ENCODE data around the gene JKAMP.
"Not testable (repeated sequence)": the region's sequence is repeated elsewhere in the genome, so short reads cannot be mapped to it uniquely, and the experiment has no call there.

The JKAMP gene

DNA sequence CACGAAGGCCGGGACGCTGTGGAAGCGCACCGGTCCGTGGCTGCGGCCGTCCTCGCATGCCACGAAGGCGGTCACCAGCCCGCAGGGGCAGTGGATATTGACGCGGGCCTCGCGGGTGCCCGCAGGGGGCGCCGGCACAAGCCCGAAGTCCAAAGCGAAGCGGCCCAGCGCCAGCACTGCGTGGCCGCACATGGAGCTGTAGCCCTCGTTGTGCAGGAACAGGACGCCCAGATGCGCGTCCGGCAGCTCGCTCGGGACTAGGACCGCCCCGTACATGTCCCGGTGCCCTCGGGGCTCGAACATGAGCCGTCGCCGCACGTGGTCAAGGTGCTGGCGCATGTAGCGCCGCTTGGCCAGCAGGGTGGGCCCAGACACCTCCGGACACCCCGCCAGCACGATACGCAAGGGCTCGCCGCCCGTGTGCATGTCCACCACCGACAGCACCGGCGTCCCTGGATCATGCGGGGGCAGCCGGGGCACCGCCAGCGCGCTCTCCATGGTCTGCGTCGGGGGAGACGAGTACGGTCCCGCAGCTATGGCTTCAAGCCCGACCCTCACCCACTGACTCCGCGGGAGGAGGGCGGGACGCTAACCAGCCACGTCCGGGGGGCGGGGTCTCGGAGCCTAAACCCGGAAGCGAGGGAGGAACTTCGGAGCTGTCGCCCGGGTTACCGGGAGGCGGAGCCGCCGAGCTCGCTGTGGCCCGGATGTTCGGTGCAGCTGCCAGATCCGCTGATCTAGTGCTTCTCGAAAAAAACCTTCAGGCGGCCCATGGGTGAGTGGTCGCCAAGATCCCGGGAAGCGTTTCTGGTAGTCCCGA is at the start of gene JKAMP, which contains the start of gene L3HYPDH:
Gene JKAMP, plus strand, starts transcription at position 699 of the 820 bp plus-strand sequence. Its CDS starts 73 bp downstream, at position 772.
Gene L3HYPDH, minus strand, starts transcription at position 590 of the 820 bp plus-strand sequence. Its CDS starts 92 bp downstream, at position 498.
- peak; percentile 96 for DNase-seq (ENCODE audit: low read depth)

DNA sequence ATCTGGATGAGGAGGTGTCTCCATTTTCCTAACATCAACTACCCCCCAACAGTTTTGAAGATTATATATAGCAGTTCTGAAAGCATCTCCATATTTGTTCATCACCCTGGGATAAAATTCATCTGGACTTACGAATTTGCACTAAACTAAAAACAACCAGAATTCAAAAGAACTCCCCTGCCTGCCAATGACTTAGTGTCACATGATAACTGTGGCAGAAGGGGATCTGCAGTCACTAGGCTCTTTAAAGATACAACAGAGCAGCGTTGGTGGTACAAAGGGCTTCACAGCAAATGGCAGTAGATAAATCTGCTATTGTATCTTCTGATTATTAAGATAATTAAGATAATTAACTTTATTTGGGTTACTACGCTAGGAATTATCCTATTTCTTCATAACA is 49.2 kb upstream of the JKAMP start:
- no peak for DNase-seq (ENCODE audit: low read depth)

DNA sequence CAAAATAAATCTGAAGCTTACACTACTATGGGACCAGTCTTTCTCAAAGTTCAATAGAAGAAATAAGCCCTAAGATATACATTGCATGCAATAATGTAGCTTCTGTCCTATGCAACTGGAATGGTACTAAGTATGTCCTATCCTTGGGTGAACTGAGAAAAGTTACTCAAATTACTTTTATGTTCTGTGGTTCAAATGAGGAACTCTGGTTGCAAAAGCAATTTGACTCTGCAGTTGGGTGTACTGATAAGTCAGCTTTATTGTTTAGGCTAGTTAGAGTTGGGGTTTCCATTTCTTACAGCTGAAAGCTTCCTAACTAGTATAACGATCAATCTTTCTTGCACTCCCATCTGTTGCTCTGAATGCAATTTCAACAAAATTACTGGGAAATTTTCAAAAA is 48.3 kb upstream of the JKAMP start:
- DNase-seq (ENCODE audit: low read depth), result no peak

DNA sequence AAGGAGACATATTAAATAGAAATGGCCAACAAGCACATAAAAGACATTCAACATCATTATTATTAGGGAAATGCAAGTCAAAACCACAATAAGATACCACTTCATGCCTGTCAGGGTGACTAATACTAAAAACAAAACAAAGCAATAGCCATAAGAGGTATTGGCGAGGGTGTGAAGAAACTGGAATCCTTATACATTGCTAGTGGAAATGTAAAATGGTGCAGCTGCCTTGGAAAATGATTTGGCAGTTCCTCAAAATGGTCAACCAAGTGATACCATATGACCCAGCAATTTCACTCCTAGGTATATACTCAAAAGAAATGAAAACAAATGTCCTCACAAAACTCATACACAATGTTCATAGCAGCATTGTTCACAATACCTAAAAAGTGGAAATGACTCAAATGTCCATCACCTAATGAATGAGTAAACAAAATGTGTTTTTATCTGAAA is 46.1 kb upstream of the JKAMP start:
- no peak for DNase-seq (ENCODE audit: low read depth)

- no peak for DNase-seq (ENCODE audit: low read depth)
These were observed 44.9 kb upstream of the JKAMP start for GRCh38 chr14:59439256-59439965.

DNA sequence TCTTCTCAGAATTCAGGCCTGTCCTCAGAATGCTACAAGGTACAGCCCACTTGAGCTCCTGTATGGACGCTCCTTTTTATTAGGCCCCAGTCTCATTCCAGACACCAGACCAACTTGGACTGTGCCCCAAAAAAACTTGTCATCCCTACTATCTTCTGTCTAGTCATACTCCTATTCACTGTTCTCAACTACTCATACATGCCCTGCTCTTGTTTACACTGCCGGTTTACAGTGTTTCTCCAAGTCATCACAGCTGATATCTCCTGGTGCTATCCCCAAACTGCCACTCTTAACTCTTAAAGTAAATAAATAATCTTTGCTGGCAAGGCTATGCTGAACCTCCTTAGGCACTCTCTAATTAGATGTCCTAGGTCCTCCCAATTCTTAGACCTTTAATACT is 35.6 kb upstream of the JKAMP start:
- not testable (repeated sequence) for DNase-seq (ENCODE audit: low read depth)

DNA sequence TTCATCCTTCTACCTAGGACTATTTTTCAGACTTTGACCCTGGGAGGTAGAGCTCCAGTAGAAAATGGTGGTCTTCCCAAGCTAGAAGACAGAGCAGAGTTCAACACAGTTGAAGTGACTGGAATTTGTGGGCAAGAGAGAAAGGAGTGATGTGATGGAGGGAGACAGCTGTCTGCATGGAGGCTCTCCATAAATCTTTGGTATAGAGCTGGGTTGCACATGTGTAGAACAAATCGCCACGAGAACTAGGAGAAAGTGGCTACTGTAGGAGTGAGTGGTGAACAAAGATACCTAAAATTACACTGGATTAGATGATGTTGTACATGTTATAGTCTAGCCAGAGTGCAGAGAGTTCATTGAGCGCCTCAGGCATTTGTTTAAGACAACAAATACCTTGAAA is 33.6 kb upstream of the JKAMP start:
- DNase-seq (ENCODE audit: low read depth), result no peak

DNA sequence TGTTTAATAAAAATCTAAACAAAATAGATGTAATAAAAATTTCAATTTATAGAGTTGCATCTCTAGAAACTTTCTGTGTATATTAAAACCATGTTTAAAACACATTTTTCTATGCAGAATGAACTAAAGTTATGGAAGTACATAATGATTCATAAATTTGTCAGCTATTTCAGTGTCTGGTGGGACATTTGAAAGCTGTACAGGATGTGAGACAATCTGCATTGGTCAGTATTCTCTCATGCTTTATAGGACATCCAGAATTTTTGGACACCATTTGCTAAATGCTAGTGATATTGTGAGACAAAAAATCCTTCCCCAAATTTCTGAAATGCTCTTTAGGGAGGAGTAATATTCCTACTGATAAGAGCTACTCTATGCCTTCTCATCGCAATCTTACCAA is 32.5 kb upstream of the JKAMP start:
- no peak for DNase-seq (ENCODE audit: low read depth)

DNA sequence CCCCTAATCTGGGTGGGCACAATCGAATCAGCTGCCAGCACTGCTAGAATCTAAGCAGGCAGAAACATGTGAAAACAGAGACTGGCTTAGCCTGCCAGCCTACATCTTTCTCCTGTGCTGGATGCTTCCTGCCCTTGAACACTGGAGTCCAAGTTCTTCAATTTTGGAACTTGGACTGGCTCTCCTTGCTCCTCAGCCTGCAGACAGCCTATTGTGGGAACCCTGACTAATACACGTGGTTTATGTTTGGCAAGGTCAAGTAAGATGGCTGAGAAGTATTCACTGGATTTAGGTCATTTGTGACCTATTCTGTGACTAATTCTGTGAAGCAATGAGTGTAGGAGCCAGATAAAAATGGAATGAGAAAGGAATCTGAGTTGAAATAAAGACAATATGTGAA is 30.2 kb upstream of the JKAMP start:
- no peak for DNase-seq (ENCODE audit: low read depth)

GRCh38 chr14:59455411-59455810 is 28.9 kb upstream of the JKAMP start:
- DNase-seq (ENCODE audit: low read depth), result no peak

GRCh38 chr14:59458486-59458885 is 25.8 kb upstream of the JKAMP start:
- DNase-seq (ENCODE audit: low read depth), result no peak

- DNase-seq (ENCODE audit: low read depth), result no peak
These were observed 23.9 kb upstream of the JKAMP start for GRCh38 chr14:59460378-59460777.

DNA sequence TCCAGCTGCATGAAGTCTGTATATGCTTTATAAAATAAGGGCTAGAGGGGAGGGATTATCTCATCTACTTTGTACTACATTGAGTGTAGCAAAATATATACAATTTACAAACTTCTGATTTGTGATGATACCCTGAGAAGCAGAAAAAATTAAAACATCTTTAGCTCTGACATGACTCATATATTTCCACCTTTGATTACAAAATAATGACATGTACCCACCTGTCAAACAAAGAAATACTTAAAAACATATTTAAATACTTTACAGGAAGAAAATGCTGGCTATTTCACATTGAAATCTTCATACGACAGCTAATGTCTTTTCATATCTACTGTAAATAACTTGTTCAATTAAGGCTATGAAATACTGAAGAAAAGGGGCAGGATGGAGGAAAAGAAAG is 22.4 kb upstream of the JKAMP start:
- DNase-seq (ENCODE audit: low read depth), result no peak

- peak; percentile 41 for DNase-seq (ENCODE audit: low read depth)
These were observed 20.4 kb upstream of the JKAMP start for GRCh38 chr14:59463787-59464485.

GRCh38 chr14:59464486-59465315 is 19.6 kb upstream of the JKAMP start:
- peak; percentile 33 for DNase-seq (ENCODE audit: low read depth)

GRCh38 chr14:59465316-59466135 is 18.8 kb upstream of the JKAMP start, which contains the start of gene GPR135:
Gene GPR135 (minus strand): TSS chr14:59465380. CDS start chr14:59465226, 154 bp downstream.
- peak; percentile 21 for DNase-seq (ENCODE audit: low read depth)

DNA sequence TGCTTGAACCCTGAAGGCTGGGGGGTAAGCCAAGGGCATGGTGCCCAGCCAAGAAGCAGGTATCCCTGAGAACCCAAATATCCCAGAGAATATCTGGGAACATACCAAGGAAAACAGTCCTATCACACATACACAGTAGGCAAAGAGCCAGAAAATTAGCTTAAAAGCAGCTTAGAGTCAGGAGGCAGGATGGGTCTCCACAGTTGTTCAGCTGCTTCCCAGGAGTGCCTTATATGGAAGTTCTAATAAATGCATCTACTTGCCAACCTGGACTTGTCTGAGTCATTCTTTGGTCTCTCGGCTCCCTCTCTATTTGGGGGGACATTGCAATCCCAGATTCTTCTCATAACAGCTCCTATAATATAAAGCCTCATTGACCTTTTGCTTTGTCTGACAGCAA is 10.1 kb upstream of the JKAMP start:
- DNase-seq (ENCODE audit: low read depth), result no peak

GRCh38 chr14:59475709-59476108 is 8.6 kb upstream of the JKAMP start:
- DNase-seq (ENCODE audit: low read depth), result no peak

DNA sequence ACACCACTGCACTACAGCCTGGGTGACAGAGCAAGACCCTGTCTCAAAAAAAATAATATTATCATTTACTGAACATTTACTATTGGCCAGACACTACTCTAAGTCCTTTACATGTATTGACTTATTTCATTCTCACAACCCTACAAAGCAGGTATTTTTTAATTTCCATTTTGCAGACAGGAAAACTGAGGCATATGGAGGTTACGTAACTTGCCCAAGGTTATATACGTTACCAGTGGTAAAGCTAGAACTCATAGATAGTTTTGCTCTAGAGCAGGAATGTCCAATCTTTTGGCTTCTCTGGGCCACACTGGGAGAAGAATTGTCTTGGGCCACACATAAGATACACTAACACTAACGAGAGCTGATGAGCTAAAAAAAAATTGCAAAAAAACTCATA is 5.8 kb upstream of the JKAMP start:
- no peak for DNase-seq (ENCODE audit: low read depth)

DNA sequence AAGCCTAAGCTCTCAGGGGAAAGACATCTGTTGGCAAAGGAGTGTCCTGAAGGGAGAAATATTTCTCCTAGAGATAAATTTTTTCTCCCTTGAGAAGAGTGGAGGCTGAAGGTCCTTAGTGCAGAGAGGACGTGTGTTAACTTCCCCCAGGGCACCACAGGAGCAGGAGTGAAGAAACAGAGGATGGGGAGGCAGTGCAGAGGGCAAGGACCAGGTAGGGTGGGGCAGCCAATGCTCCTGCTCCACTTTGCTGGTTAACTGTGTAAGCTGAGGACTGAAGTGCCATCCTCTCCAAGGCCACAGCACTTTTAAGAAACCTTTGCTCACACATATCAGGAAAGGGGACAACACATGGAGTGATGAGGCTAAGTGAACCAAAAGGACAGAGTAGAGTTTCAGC is 4.2 kb upstream of the JKAMP start:
- DNase-seq (ENCODE audit: low read depth), result no peak

GRCh38 chr14:59481407-59481806 is 2.9 kb upstream of the JKAMP start:
- DNase-seq (ENCODE audit: low read depth), result no peak
